ENCODE measurements around the gene TACC2. TPM values are rescaled to one million over a fixed set of nuclear protein-coding genes. Genes with fewer than 3 reads are reported as not detected.

TACC2 gene
- total RNA-seq, 1 donor from 2014 or later, result 341 TPM

DNA sequence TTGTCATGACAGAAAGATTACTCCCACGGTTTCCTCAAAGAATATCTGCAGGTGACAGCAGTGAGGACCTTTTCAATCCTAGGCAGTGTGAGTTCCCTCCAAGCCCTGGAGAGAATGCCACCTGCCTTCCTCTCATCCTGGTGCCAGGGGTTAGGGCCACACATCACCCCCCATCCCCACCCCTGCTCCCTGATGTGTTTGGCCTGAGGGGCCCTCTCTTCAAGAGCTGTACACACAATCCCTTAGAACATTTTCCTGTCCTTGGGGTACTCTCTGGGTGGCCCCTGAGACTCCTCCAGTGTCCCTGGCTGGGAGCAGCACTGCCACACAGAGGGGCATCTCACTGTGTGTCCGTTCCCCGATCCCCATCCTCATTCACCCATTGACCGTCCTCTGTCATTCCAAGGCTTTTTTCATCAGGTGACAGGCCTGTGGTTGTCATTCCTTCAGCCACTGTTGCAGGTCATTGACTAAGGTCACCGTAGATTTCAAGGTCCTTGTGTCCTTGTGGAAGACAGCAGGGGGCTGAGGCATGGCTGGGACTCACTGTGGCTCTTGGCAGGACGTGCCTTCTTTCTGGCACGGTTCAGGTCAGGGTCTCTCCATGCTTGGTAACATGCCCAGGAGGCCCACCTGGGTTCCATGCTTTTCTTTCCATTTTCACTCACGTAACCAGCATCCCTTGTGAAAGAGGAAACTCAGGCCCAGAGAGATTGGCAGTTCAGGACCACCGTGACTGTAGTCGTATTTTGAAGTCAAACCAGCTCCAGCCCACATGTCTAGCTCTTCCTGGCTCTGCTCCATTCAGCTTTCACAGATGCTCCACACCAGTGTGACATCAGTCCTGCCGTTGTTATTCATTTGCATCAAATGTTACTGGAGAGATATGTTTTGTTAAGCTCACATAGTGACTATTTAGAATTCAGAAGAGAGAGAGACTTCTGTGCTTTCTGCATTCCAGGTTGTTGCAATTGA lies 255.3 kb downstream of the TACC2 start:
- ATAC-seq (no peak), DNase-seq (ENCODE audit: missing footprints) (no peak)
- intact Hi-C loops (cut with DNase I), result no loop called here

DNA sequence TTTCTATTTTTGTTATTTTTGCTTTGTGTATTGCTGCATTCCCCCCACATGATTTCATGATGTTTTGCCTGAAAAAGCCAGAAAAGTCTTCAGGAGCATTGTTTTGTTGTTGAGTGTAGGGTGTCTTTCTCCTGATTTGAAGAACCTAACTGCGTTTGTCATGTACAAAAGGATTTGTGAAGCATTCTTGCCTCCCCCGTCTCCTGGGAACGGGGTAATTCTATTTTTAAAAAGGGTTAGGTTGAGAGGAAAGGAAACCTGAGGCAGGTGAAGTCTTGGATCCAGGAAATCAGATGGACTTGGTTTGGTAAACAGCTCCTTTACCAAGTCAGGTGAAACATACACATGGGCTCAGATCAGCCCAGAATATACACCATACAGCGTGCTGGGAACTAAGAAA lies 256.2 kb downstream of the TACC2 start:
- DNase-seq (ENCODE audit: missing footprints) (no peak), ATAC-seq (no peak)
- intact Hi-C loops (cut with DNase I), result no loop called here

DNA sequence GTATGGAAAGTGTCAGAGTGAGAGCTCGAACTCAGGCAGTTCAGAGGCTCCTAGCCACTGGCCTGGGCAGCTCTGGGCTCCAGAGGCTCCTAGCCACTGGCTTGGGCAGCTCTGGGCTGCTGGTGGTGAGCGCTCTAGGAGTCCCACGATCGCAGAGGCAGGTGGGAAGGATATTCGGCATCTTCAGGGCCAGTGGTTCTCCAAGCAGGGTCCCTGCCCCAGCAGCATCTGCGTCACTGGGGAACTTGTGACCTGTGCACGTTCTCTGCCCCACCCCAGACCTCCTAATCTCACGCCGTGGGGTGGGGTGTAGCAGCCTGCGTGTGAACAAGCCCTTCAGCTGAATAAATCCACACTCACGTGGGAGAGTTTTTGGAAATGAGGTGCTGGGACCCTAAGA lies 256.9 kb downstream of the TACC2 start:
- DNase-seq (ENCODE audit: missing footprints) (no peak), ATAC-seq (no peak)
- intact Hi-C loops (cut with DNase I), result no loop called here

DNA sequence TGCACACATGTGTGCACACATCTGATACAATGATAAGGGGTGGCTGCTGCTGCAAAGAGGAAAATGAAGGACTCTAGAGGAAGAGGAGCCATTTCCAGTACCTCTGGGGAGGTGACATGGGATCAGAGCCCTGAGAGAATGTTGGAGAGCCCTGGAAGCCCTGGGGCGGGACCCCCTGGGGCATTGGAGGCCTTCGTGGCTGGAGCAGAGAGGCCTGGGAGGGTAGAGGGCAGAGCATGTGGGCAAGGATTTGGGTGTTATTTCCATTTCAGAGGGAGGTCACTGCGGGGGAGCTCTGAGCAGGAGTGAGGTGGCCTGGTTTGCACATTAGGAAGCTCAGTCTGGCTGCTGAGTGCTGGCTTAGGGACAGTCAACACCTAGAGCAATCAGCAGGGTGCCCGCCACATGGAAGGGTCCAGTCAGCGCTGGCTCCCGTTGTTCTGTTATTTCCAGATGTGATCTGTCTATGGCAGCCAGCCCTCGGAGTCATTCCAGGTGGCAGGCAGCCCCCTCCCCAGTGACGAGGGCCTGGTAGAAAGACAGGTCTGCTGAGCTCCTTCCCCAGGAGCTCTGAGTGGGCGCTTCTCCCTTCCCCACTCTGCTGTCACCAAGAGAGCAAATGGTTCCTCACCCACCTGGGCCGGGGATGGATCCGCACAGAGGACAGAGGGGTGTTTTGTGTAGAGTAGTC lies 258.0 kb downstream of the TACC2 start:
- intact Hi-C loops (cut with DNase I), result no loop called here
- ATAC-seq (no peak), DNase-seq (ENCODE audit: missing footprints) (no peak)

DNA sequence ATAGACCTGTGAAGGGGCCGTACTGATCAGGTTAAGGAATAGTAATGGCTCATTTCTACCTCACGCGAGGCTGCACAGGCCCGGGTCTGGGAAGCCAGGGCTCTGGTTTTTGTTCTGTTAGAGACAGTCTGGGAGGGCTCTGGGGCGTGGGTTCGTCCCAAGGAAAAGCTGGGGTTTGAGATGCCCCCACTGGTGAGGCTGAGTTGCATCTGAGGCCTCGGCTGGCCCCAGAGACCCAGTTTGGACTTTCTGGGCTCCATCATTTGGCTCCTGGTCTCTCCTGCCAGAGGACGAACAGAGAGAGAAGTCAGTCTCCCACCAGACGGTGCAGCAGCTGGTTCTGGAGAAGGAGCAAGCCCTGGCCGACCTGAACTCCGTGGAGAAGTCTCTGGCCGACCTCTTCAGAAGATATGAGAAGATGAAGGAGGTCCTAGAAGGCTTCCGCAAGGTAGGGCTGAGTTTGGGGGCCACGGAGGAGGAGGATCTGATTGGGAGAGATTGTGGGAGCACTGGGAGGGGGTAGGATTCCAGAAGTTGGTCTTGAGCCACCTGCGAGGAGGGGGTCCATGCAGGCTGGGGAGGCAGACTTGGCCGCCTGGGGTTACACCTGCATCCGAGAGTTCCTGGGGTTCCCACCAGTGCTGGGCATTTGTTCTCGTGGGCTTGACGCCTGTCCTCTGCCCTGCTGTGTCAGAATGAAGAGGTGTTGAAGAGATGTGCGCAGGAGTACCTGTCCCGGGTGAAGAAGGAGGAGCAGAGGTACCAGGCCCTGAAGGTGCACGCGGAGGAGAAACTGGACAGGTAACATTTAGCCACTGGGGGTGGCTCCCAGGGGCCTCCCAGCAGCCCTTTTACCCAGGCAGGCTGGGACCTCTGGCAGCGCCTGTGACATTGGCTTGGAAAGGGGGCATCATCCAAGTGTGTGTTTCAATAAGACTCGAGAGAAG lies 259.7 kb downstream of the TACC2 start:
- intact Hi-C loops (cut with DNase I), result no loop called here
- ATAC-seq (no peak), DNase-seq (ENCODE audit: missing footprints) (no peak)

DNA sequence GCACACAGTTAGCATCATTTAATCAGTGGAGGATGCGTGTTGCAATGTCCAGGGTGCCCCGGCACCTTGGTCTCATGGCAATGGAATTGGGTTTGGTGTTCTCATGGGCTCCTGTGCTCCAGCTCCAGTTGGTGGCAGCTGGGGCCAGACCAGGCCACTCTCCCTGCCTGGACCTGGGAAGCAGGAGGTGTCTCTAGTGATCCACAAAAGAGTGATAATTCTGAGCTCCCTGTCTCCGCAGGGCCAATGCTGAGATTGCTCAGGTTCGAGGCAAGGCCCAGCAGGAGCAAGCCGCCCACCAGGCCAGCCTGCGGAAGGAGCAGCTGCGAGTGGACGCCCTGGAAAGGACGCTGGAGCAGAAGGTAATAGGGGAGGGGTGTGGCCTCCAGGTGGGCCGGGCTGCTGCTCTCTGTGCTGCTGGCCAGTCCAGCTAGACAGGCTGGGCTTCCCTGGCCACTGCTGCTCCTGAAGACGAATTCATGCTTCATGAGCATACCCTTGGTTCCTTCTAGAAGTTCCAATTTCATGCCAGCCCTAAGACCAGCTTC lies 260.4 kb downstream of the TACC2 start:
- no peak for ATAC-seq
- DNase-seq (ENCODE audit: missing footprints), result no peak
- intact Hi-C loops (cut with DNase I), result no loop called here

DNA sequence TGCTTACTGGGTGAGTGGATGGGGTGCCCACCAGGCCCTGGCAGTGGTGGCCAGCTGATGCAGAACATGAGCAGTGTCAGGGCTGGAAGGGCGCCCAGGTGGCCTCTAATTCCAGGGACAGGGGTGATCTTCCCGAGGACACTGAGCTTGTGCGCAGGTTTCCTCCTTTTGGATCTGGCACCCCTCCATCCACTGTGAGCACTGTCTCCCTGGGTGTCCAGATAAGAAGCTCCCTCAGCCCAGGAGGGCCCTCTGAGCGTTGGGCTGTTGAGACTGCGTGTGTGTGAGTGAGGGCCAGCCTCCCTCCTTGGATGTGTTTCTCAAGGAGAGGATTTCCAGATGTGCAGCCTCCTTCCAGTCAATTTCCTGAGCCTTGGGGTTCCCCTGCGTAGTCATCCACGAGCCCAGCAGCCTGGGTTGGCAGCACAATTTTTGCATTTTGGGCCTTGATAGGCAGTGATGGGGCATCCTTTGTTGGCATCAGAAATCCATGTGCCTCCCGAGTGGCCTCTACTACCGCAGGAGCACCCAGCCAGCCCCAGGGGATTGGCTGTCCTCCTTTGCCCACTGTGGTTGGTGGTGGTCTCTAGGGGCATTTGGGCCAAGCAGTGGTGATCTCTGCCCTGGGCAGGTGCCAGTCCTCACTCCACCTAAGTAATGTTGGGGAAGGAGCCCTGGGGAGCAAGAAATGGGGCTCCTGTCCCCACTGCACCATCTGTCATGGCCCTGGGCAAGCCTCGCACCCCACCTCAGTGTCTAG lies 261.2 kb downstream of the TACC2 start:
- peak; percentile 49 for DNase-seq (ENCODE audit: missing footprints)
- ATAC-seq, result peak; percentile 40
- intact Hi-C loops (cut with DNase I), result no loop called here

DNA sequence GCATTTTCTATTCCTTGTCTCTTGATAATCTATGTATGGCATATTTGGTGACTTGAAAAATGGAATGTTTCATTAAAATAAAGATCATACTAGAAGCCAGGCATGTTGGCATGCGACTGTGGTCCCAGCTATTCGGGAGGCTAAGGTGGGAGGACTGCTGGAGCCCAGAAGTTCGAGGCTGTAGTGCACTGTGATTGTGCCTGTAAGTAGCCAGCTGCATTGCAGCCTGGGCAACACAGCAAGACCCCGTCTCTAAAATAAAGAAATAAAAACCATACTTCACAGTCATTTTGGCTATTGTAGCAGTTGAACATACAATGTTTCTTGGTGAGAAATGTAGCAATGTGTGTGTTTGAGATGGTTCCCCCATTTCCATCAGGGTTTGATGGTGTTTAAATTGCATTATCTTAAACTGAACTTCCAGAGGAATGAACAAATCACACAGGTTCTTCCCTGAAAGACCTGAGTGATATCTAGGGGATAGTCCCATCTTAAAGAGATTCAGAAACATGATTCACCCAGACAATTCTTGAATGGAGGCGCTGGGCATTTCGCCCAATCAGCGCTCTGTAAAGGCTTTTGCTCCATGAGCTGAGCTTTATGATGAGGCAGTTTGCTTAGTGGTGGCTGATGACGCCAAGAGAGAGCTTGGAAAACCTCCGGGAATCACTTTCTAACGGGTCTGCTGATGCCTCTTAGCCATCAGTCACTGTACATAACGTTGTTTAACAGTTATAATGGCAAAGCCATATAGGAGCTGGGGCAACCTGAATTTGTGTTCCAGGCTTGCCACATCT lies 262.7 kb downstream of the TACC2 start:
- no peak for DNase-seq (ENCODE audit: missing footprints)
- intact Hi-C loops (cut with DNase I), result no loop called here

DNA sequence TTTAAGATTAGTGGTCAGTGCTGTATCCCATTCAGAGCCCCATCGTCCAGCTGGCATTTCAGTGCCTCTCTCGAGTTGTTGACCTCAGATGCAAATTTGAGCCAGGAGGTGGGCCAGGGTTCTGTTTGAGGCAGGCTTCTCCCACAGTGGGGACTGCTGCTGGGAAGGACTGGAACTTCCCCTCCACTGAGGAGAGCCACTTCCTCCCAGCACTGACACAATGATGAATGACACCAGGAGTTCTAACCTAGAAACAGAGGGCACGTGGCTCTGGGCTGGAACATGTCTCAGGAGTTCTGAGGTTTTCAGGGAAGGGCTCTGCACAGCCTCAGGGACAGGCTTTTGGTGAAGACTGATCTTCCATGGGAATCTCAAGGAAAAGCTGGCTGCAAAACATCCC lies 263.8 kb downstream of the TACC2 start:
- intact Hi-C loops (cut with DNase I), result no loop called here

More for the DNA sequence above, 262.7 kb downstream of the TACC2 start:
- no peak for ATAC-seq

DNA sequence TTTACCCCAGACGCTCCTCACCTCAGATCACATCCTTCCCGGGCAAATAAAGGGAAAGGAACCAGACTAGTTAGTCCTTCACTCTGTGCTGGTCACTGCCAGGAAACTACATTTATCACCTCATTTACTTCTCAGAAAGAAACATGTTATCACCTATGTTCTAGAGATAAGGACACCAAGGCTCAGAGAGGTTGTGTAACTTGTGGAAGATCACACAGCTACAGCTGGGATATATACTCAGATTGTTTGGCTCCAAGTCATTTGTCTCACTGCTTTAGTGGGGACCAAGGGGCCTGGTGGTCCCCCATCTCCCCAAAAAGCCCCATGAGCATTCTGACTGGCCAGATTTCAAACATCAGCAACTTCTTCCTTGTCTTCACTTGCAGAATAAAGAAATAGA lies 264.6 kb downstream of the TACC2 start:
- intact Hi-C loops (cut with DNase I), result no loop called here
- ATAC-seq, result no peak
- DNase-seq (ENCODE audit: missing footprints), result no peak

More for the DNA sequence above, 263.8 kb downstream of the TACC2 start:
- DNase-seq (ENCODE audit: missing footprints) (no peak), ATAC-seq (no peak)

DNA sequence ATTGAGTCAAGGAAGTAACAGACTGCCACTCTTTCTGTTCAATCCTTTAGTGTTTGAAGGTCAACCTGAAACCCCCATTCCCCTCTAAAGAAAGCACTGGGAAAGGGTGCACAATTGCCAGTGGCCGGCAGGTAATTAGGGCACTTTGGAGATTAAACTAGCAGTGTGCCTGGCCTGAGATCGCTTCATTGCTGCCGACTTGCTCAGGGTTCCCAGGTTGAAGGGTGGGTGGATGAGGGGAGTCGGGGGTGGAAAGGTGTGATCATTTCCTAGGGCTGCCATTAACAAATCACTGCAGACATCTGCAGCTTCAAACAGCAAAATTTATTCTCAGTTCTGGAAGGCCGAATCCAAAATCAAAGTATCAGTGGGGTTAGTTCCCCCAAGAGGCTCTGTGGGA lies 265.9 kb downstream of the TACC2 start:
- DNase-seq (ENCODE audit: missing footprints), result no peak
- ATAC-seq, result no peak
- intact Hi-C loops (cut with DNase I), result no loop called here

DNA sequence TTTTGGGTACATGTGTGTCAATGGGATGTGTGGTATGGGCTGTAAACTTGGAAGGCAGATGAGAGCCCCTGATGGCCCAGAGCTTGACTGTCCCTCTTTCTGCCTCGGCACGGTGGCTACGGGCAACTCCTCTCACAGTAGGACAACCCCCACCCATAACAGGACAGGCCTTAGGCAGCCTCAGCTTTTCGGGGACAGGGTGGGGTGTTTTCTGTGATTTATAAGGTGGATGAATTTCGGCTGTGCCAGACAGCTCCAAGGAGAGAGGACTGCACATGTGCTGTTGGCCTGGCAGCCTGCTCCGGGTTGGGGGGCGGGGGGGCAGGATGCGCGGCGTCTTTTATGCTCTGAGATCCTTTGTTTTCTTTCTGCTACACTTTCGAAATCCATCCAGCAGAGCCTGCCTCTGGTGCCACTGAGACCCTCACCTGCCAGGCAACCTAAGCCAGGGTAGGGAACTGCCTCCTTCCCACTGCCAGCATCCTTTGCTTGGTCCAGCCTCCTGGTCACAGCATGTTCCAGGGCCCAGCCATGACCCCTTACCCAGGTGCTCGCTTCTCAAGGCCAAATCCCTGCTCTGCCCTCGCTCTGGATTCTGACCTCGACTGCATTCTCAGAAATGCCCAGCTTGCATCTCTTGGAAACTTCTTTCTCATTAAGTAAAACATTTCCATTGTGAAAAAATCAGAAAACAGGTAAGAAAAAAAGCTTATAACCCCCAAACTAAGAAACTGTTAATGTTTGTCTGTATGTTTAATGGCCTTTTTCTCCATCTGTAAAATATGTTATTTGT lies 266.7 kb downstream of the TACC2 start:
- DNase-seq (ENCODE audit: missing footprints) (no peak), ATAC-seq (no peak)
- intact Hi-C loops (cut with DNase I), result no loop called here

DNA sequence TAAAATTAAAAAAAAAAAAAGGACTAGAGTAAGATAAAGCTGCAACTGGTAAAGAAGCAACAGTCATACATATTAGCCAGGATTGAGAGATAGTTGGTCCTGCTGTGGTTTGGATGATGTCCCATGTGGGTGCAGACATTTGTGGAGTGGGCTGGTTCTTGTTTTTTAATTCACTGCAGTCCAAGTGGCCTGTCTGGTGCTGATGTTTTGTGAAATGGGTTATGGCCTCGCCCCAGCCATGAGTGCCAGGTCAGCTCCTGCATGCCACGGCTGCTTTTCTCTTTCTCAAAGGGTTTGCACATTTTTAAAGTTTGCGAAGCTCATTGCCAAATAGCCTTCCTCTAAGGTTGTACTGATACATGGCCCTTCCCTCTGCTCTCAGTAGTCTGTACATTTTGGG lies 268.1 kb downstream of the TACC2 start:
- no peak for DNase-seq (ENCODE audit: missing footprints)
- intact Hi-C loops (cut with DNase I), result no loop called here

DNA sequence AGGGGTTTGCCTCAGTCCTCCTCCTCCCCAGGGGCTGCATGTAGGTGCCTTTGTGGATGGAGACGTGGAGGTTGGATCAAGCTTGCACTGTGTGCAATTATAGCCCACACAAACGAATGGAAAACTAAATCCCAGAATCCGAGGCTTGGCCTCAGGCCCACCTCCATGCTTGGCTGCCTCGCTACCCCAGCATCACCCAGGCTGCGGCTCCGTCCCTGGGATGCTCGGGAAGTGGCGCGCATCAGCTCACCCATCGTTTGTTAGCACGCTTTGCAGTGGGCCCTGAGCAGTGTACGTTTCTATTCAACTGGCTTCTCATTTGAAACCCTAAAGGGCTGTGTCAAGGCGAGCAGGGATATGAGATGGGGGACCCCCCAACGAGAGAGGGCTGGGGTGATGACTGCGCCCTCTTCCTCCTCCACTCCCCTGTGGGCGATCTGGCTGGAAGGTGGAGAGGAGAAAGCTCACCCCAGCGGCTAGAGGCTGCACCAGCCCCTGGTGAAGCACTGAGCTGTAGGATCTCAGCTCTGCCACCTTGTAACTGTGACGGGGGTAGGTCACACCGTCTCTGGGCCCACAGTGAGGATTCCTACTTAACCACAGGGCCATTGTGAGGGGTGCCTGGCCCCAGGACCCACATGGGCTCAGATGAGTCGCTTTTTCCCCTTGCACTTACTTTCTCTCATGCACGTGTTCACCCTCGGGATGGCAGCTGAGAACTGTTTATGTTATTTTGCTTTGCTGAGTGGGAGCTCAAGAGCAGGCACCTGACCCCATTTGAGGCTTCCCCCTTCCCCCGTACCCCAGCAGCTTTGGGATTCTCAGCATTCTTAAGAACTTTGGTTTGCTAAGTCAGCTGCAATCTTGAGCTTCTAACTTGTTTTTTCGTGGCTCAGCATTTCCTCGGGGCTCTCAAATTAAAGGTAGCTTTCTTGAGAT lies 269.4 kb downstream of the TACC2 start:
- ATAC-seq (peak; percentile 40), DNase-seq (ENCODE audit: missing footprints) (no peak)
- intact Hi-C loops (cut with DNase I), result no loop called here

More for the DNA sequence above, 268.1 kb downstream of the TACC2 start:
- no peak for ATAC-seq

DNA sequence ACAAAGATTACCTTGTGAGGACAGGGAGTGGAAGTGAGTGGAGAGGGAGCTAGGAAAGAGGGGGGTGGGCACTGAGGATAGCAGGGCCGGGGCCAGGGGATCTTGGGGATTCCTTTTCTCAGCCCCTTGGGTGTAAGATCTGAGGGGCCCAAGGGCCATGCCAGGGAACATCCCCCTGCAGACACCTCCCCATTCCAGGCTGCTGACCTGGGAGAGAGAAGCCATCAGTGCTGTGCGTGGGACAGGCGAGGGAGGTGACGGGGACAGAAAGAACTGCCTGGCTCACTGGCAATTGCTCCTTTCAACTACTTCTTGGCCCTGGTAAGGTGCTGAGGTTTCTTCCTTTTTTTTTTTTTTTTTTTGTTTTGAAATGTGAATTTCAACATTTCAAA lies 270.1 kb downstream of the TACC2 start:
- intact Hi-C loops (cut with DNase I), result no loop called here
- DNase-seq (ENCODE audit: missing footprints) (no peak), ATAC-seq (no peak)

DNA sequence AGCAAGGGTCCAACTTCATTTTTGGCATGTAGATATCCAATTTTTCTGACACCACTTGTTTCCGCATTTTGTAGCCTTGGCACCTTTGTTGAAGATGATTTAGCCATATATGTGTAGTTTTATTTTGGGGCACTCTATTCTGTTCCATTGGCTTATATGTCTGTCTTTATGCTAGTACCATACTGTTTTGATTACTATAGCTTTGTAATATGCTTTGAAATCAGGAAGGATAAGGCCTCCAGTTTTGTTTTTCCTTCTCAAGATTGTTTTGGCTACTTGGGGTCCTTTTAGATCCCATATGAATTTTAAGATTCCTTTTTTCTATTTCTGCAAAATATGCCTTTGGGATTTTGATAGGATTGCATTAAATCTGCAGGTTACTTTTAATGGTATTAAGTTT lies 272.6 kb downstream of the TACC2 start:
- DNase-seq (ENCODE audit: missing footprints) (no peak), ATAC-seq (no peak)
- intact Hi-C loops (cut with DNase I), result no loop called here

Data from Right ventricle myocardium inferior (tissue), 1 donor.